GM21825 (cell line): ENCODE measurements around the gene ERAP2.
A peak's percentile ranks its signal among the peaks of the same experiment; 100 is the strongest.

Experiments used
- ATAC-seq: cut with Tn5 transposase; IDR thresholded peaks from one replicate; pipeline ENCODE4 v1.9.1; 2021; ENCODE audit warnings: mild to moderate bottlenecking, moderate library complexity; ENCODE audit not compliant: unreplicated experiment

Gene ERAP2

DNA sequence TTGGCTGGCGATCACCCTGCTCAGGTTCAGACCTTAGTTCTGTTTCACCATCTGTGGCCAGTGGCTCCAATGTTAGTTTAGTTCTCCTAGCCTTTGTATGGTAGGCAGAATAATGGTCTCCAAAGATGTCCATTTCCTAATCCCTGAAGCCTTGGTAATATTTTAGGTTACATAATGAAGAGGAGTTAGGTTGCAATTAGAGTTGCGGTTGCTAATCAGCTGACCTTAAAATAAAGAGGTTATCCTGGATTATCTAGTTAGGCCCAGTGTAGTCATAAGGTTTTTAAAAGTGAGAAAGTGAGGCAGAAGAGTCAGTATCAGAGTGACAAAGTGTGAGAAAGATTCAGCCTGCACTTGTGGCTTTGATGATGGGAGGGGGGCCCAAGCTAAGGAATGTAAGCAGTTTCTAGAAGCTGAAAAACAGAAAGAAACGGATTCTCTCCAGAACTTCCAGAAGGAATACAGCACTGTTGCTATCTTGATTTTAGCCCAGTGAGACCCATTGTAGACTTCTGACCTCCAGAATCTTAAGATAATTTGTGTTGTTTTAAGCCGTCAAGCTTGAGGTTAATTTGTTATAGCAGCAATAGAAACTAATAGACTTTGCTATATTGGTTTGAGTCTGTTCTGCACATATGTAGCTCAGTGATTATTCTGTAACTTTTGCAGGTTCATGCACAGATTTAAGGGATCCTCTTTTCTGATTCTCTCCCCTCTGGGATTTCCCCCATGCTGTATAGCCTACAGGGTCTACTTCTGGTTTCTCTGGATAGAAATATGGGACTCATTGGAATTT lies 81.2 kb downstream of the ERAP2 start:
- peak; percentile 38 for ATAC-seq

DNA sequence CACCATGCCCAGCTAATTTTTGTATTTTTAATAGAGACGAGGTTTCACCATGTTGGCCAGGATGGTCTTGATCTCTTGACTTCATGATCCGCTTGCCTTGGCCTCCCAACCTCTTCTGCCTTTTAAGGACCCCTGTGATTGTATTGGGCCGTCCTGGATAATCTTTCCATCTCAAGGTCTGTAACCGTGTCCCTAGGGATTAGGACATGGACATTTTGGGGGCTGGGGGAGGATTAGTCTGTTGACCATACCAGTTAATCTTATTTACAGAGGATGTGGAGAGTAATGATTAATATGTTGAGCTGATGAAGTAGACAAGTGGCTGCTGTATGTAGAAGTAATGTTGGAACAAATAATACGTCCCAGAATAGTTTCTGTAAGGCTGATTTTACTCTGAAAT lies 82.7 kb downstream of the ERAP2 start:
- no peak for ATAC-seq

DNA sequence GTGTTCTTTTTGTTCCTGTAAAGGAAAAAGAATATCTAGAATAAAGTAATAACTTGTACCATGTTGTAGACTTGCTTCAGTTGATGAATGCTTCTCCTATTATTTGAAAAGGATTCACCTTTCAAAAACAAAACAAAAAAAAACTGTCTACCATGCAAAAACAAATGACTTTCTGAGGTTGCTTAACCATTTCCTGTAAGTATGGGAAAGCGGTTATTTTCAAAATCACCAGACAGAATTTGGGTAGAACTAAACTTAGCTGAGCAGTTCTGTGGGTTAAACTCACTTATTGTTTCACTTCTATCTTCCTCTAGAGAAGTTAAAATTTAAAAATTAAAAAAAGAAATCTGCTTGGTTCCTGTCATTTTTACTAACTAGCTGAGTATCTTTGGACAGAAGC lies 84.8 kb downstream of the ERAP2 start:
- peak; percentile 47 for ATAC-seq

DNA sequence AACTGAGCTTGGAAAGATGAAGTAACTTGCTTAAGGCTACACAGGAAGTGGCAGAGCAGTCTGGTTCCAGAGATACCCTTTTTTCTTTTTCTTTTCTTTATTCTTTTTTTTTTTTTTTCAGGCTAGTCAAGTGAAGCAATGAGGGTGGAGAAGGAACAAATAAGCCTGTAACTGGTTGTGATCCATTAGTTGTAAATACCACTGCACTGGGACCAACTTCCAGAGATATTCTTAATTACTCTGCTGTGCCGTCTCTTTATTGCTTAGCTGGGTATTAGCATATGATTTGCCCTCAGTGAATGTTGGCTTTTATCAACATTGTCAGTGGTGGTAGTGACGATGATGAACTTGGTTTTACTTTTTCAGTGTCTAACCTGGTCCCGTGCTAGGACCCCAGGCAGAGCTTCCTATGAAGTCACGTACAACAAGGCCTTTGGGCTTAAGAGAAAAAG lies 86.3 kb downstream of the ERAP2 start:
- no peak for ATAC-seq

DNA sequence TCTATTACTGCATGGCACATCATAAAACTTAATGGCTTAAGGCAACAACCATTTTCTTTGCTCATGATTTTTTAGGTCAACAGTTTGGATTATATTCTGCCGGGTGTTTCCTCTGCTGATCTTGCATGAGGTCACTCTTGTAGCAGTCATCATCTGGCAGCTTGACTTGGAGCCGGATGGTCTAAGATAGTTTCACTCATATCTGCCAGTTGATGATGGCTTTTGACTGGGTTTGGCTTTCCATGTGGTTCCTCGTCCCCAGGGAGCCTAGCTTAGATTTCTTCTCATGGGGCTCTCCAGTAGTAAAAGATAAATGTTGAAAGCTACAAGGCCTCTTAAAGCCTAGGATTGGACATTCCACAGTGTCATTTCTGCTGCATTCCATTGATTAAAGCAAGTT lies 87.0 kb downstream of the ERAP2 start:
- ATAC-seq, result peak; percentile 60

DNA sequence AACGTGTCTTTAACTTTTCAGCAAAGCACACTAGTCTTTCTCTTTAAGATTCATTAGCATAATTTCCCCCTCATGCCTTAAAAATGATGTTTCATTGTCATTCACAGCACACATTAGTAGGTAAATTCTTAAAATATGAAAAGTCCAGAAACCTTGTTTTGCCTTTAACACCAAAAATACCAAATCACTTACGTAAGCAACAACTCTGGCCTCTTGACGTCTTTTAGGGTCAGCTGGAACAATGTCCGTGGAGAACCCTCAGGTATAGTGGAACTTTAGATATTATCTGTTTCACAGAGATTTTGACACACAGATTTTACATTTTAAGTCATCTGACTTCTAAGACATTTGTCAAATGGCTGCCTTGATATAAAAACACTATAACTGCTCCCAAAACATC lies 90.5 kb downstream of the ERAP2 start:
- no peak for ATAC-seq

DNA sequence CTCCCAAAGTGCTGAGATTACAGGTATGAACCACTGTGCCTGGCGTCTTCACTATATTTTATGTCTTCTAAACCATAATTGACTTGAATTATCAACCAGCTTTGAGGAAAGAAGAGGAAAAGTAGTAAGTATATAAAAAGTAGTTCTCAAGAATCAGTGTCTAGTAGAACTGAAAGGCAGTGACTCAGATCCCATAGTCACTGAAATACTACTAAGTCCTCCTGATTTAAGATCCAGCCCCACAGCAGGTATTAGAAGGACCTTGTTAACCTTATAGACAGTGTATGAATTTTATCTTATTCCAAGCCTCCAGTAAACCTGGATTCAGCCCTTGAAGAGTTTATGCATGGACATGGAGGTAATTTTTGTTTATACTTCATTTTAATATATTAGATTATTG lies 91.1 kb downstream of the ERAP2 start:
- ATAC-seq, result no peak

DNA sequence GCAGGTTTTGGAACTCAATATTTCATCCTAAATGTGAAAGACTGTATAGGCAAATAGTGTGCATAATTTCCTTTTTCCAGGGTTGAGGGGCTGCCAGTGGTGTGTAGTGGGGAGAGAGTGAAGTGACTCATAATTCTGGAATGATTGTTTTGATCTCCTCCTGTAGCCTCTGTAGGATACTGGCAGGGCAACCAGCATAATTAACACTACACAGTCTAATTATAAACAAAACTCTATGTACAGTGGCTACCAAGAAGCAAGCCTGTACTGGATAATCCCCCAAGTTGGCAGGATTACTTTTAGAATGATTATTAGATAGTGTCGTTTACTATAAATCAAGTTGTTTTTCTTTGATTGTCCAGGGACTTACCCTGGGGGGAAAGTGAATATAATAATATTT lies 91.8 kb downstream of the ERAP2 start:
- ATAC-seq, result no peak

DNA sequence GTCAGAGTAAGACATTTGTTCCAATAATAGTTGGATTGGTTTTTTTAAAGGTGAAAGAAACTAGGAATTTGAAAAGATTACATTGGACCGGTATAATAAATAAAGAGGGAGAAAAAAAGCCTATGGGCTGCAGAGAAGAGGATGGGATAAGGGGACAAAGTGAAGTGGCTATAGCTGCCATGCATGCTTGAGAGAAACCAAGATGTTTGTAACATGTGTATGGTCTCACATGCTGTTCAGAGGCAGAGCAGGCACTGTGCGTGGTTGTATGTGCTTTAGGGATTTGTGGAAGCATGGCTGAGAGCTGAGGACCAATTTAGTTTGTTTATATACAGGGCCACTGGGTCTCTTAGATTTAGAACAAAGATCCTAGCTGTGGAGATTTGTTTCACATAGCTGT lies 92.3 kb downstream of the ERAP2 start:
- no peak for ATAC-seq
